AG04450 (cell line): ENCODE data around the gene SPTBN4. TPM values are rescaled to one million over a fixed set of nuclear protein-coding genes. Genes with fewer than 3 reads are reported as not detected.

Experiments used
- CTCF ChIA-PET: fragments of 300-600, 350-600 bp; formaldehyde crosslinking; extraction: SDS; loops from one replicate; lab custom pipeline; 2022; ENCODE audit warnings: antibody characterized with exemption, inconsistent platforms; lab: Charles Lee
- POLR2A ChIA-PET: fragments of 350-600 bp; formaldehyde crosslinking; extraction: SDS; loops from one replicate; lab custom pipeline; 2021; ENCODE audit warnings: antibody characterized with exemption, inconsistent platforms; lab: Yijun Ruan, JAX
- DNase-seq: peaks from one replicate; pipeline ENCODE4 v3.0.0-alpha.2; 2011; ENCODE audit warnings: low read depth, low spot score
- H3K27ac ChIP-seq: one replicate; pipeline ENCODE4 v1.5.1; 2012; ENCODE audit warnings: low read depth, low read length, control low read depth
- H3K27me3 ChIP-seq: one replicate; pipeline ENCODE4 v1.6.0; 2012; ENCODE audit warnings: low read length; ENCODE audit not compliant: control insufficient read depth, insufficient read depth
- H3K4me3 ChIP-seq: 2 replicates; pipeline ENCODE4 v1.5.1; 2011; ENCODE audit warnings: mild to moderate bottlenecking, low read depth, low read length, control low read depth
- H3K9me3 ChIP-seq: 2 replicates; pipeline ENCODE4 v1.5.1; 2012; ENCODE audit warnings: low read length; ENCODE audit not compliant: control insufficient read depth, insufficient read depth
- polyA minus RNA-seq: library from RNA; depleted of rRNA, polyadenylated mRNA; stranded (reverse); fragments of >200 nt; gene quantifications from 2 replicates; pipeline ENCODE4 v1.2.3, GENCODE V29; 2011; rRNA and poly(A)+ RNA removed
- polyA plus RNA-seq: library from polyadenylated mRNA; depleted of rRNA; stranded (reverse); fragments of >200 nt; gene quantifications from 2 replicates; pipeline ENCODE4 v1.2.3, GENCODE V29; 2011; rRNA removed
- TF ChIP-seq, protein P1 (sequence below): IDR thresholded peaks from 2 replicates; pipeline ENCODE4 v1.5.1; 2011; ENCODE audit warnings: low read depth, low read length, control low read depth, inconsistent platforms

Gene SPTBN4
- 1.3 and 1.9 TPM in 2 replicates for polyA plus RNA-seq
- 0.65 and 1.5 TPM in 2 replicates for polyA minus RNA-seq

DNA sequence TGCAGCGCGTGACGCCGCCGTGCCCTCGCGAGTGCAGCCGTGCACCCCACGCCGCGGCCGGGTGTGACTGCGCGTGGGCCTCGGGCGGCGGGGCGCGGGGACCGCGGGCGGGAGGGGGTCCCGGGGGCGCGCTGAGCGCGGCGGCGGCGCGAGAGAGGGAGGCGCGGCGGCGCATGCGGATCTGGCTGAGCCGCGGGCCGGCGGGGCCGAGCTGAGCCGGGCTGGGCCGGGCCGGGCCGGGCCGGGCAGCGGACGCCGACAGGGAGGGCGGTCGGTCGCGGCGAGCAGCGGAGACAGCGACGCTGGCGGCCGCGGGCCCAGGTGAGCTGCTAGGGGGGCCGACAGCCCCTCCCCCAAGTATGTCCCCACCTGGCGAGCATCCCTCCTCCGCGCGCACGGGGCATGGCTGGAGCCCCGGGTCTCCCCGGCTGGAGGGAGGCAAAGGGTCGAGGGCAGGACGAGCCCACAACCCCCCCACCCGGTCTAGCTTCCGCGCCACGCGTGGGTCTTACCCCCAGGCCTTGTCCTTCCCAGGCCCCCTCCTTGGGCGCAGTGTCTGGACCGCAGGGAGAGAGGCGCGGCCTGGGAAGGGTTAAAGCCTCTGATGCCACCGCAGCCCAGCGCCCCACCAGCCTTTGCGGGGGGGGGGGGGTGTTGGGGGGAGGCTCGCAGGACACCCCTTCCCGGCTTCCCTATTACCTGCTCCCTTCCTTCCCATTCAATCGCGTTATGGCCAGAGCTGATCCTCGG lies at the start of gene SPTBN4:
Gene SPTBN4, plus strand, starts transcription at position 17 of the 750 bp plus-strand sequence. CDS start 5,621 bp downstream, outside the sequence.
- H3K4me3 ChIP-seq: peak within 1 kb of the TSS; percentile 57
- peaks cover 11% of the 10 kb centered on the region for H3K27me3 ChIP-seq
- ChIA-PET POLR2A (interaction anchor here (0.7 kb wide), 1 partner anchor 148 kb away, joined by 3 read pairs; no protein-coding TSS in a partner anchor), CTCF (interaction anchor here (0.5 to 3.9 kb wide), 4 partner anchors 32 to 162 kb away, joined by 3 to 23 read pairs (median 4); no protein-coding TSS in a partner anchor)
- no peak for DNase-seq
- H3K9me3 ChIP-seq: no peaks in the 10 kb centered on the region; the same call in 1 of the 2 replicates
- TF ChIP-seq, protein P1, sequence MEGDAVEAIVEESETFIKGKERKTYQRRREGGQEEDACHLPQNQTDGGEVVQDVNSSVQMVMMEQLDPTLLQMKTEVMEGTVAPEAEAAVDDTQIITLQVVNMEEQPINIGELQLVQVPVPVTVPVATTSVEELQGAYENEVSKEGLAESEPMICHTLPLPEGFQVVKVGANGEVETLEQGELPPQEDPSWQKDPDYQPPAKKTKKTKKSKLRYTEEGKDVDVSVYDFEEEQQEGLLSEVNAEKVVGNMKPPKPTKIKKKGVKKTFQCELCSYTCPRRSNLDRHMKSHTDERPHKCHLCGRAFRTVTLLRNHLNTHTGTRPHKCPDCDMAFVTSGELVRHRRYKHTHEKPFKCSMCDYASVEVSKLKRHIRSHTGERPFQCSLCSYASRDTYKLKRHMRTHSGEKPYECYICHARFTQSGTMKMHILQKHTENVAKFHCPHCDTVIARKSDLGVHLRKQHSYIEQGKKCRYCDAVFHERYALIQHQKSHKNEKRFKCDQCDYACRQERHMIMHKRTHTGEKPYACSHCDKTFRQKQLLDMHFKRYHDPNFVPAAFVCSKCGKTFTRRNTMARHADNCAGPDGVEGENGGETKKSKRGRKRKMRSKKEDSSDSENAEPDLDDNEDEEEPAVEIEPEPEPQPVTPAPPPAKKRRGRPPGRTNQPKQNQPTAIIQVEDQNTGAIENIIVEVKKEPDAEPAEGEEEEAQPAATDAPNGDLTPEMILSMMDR: no peak
- no peak within 1 kb of the TSS for H3K27ac ChIP-seq

DNA sequence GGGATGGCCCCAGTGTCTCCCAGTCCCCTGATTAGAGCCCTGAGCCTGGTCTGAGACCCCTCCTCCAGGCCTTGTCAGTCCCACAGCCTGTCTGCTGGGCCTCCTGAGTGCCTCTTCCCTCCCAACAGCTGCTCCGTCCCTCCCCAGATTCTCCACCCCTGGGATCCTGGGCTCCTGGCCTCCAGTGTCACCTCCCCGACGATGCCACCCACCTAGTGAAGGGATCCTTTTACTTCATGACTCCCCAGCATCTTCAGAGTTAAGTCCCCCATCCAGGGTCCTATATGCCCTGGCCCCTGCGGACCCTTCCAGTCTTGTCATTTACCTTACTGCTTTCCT lies 49.2 kb upstream of the SPTBN4 start:
- ChIA-PET CTCF (interaction anchor here (0.6 to 0.8 kb wide), 2 partner anchors 21 to 112 kb away, joined by 3 read pairs; no protein-coding TSS in a partner anchor), POLR2A (interaction anchor here (0.6 to 0.8 kb wide), 2 partner anchors 8 to 124 kb away, joined by 3 to 6 read pairs; partner anchors contain the start of gene SERTAD1)
- Histone ChIP-seq H3K4me3 (no peak overlapping the region), H3K27ac (no peak overlapping the region), H3K27me3 (no peaks in the 10 kb centered on the region), H3K9me3 (peaks cover 3% of the 10 kb centered on the region; the same call in 1 of the 2 replicates)
- TF ChIP-seq, protein P1: no peak
- no peak for DNase-seq

DNA sequence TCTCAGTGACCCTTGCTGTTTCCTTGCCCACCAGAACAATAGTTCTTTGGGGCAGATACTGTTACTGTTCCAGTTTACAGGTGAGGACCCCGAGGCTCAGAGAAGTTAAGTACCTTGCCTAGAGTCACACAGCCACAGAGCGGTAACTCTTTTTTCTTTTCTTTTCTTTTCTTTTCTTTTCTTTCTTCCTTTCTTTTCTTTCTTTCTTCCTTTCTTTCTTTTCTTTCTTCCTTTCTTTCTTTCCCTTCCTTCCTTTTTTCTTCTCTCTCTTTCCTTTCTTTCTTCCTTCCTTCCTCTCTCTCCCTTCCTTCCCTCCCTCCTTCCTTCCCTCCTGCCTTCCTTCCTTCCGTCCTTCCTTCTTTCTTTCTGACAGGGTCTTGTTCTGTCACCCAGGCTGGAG lies 48.8 kb upstream of the SPTBN4 start:
- H3K4me3 ChIP-seq: no peak overlapping the region
- H3K27ac ChIP-seq: no peak overlapping the region
- TF ChIP-seq, protein P1: no peak
- no peaks in the 10 kb centered on the region for H3K27me3 ChIP-seq
- CTCF ChIA-PET: interaction anchor here (0.6 to 0.8 kb wide), 2 partner anchors 21 to 113 kb away, joined by 3 read pairs; no protein-coding TSS in a partner anchor
- peaks cover 3% of the 10 kb centered on the region; the same call in 1 of the 2 replicates for H3K9me3 ChIP-seq
- POLR2A ChIA-PET: interaction anchor here (0.6 kb wide), 1 partner anchor 125 kb away, joined by 3 read pairs; no protein-coding TSS in a partner anchor
- no peak for DNase-seq

DNA sequence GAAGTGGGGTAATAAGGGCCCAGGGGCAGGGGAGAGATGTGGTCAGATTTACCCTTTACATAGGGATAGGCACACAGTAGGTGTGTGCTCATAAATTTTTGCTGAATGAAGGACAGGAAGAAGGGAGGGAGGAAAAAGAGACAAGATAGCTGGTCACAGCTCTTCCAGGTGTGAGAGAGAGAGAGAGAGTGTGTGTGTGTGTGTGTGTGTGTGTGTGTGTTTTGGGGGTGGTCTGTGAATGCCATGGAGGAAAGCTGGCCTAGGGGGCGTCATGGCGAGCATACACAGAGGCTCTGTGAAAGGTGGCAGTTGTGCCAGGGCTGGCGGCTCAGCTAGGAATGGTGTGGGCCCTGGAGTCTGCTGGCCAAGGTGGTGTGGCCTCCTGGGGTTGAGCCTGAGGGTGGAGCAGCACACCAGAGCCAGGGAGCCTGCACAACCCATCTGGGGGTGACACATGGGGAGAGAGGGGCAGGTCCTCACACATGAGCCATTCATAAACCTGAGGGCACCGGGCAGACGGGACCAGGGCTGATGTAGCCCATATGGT lies 47.7 kb upstream of the SPTBN4 start:
- CTCF ChIA-PET: interaction anchor here (1.2 to 2.2 kb wide), 2 partner anchors 102 to 114 kb away, joined by 4 to 8 read pairs; no protein-coding TSS in a partner anchor
- no peak overlapping the region for H3K27ac ChIP-seq
- no peak for DNase-seq
- no peak overlapping the region for H3K4me3 ChIP-seq
- peaks cover 3% of the 10 kb centered on the region; the same call in 1 of the 2 replicates for H3K9me3 ChIP-seq
- no peaks in the 10 kb centered on the region for H3K27me3 ChIP-seq
- POLR2A ChIA-PET: no interaction called here
- TF ChIP-seq, protein P1: no peak
